B cell (primary cell): ENCODE data around the gene PAX3. TPM values are rescaled to one million over a fixed set of nuclear protein-coding genes. Genes with fewer than 3 reads are reported as not detected.

Source experiments
- ATAC-seq: fragments of 200-7000 bp; cut with Tn5 transposase; one replicate; pipeline ENCODE4 v1.10.0; 2021; ENCODE audit warnings: low read depth, mild to moderate bottlenecking, moderate number of reproducible peaks, moderate library complexity
- CTCF ChIA-PET: fragments of 350-600 bp; sonication (Branson Sonifier 250); formaldehyde crosslinking; loops from one replicate; lab custom pipeline; 2021; ENCODE audit warnings: antibody characterized with exemption, inconsistent platforms; lab: Charles Lee
- POLR2A ChIA-PET: fragments of 350-600 bp; sonication (Branson Sonifier 250); formaldehyde crosslinking; loops from one replicate; lab custom pipeline; 2021; ENCODE audit warnings: antibody characterized with exemption; lab: Charles Lee
- DNase-seq: peaks from one replicate; pipeline ENCODE4 v3.0.0; 2013
- H2AFZ ChIP-seq: 2 replicates; pipeline ENCODE4 v1.6.1; 2012; ENCODE audit warnings: mild to moderate bottlenecking, low read depth, low read length; ENCODE audit not compliant: insufficient read depth, poor library complexity, severe bottlenecking
- H3K27ac ChIP-seq, 2 donors: 1 replicate in 1 of 2; 2 replicates in 1 of 2; pipeline ENCODE4 v1.5.1; 2012 to 2013; ENCODE audit warnings: low read length in 2 of 2, mild to moderate bottlenecking in 2 of 2, moderate library complexity in 1 of 2
- H3K27me3 ChIP-seq, 4 experiments: fragments of 200-600 bp in 1 of 4; sonication (generic) in 1 of 4; replicated peaks in 1 of 4; 1 replicate in 2 of 4; 2 replicates in 2 of 4; pipeline versions ENCODE4 v1.6.1 to v1.7.0; 2013 to 2016; ENCODE audit warnings: low read length in 3 of 4, mild to moderate bottlenecking in 2 of 4, mixed read lengths in 1 of 4, moderate library complexity in 1 of 4; ENCODE audit not compliant: insufficient read depth in 4 of 4, control insufficient read depth in 3 of 4; ENCODE audit errors: control extremely low read depth in 1 of 4
- H3K36me3 ChIP-seq, 2 experiments: replicated peaks in 1 of 2; 1 replicate in 1 of 2; 2 replicates in 1 of 2; pipeline versions ENCODE4 v1.6.1 to v1.7.1; 2013; ENCODE audit warnings: low read length in 1 of 2; ENCODE audit not compliant: insufficient read depth in 2 of 2, control insufficient read depth in 1 of 2; ENCODE audit errors: control extremely low read depth in 1 of 2, extremely low read depth in 1 of 2
- H3K4me1 ChIP-seq, 2 donors: fragments of 200-600 bp in 1 of 2; sonication (generic) in 1 of 2; 1 replicate in 1 of 2; 2 replicates in 1 of 2; pipeline versions ENCODE4 v1.5.1 to v1.6.1; 2013 to 2017; ENCODE audit warnings: low read length in 2 of 2; ENCODE audit not compliant: control insufficient read depth in 2 of 2, insufficient read depth in 2 of 2
- H3K4me2 ChIP-seq: replicated peaks from 2 replicates; pipeline ENCODE3; 2012; ENCODE audit warnings: mild to moderate bottlenecking, low read depth, low read length; ENCODE audit not compliant: poor library complexity, severe bottlenecking
- H3K4me3 ChIP-seq, 5 experiments: fragments of 200-600 bp in 1 of 5; sonication (generic) in 1 of 5; 1 replicate in 3 of 5; 2 replicates in 2 of 5; pipeline versions ENCODE4 v1.5.1 to v1.7.0; 2011 to 2016; ENCODE audit warnings: low read length in 4 of 5, mild to moderate bottlenecking in 4 of 5, low read depth in 2 of 5, control low read depth in 1 of 5, moderate library complexity in 1 of 5; ENCODE audit not compliant: insufficient read depth in 1 of 5; ENCODE audit errors: control extremely low read depth in 1 of 5, extremely low read depth in 1 of 5
- H3K79me2 ChIP-seq: fragments of 200-600 bp; sonication (generic); one replicate; pipeline ENCODE4 v1.6.0; 2016; ENCODE audit warnings: low read length; ENCODE audit not compliant: control insufficient read depth, insufficient read depth
- H3K9ac ChIP-seq: fragments of 200-600 bp; sonication (generic); 2 replicates; pipeline ENCODE4 v1.6.1; 2017; ENCODE audit warnings: mild to moderate bottlenecking, low read length, moderate library complexity
- H3K9me3 ChIP-seq, 3 donors: one replicate each; pipeline versions ENCODE4 v1.6.1 to v1.7.1; 2013; ENCODE audit warnings: low read length in 2 of 3; ENCODE audit not compliant: control insufficient read depth in 2 of 3, insufficient read depth in 1 of 3; ENCODE audit errors: control extremely low read depth in 1 of 3
- H4K20me1 ChIP-seq: 2 replicates; pipeline ENCODE4 v1.6.0; 2012; ENCODE audit warnings: mild to moderate bottlenecking, low read length; ENCODE audit not compliant: insufficient read depth, control insufficient read depth, poor library complexity, severe bottlenecking
- H3K27ac Mint-ChIP-seq: one replicate; pipeline ENCODE4 v1.8.0; 2021; ENCODE audit warnings: mixed read lengths
- H3K27me3 Mint-ChIP-seq: one replicate; pipeline ENCODE4 v1.8.0; 2021; ENCODE audit warnings: mixed read lengths
- H3K4me1 Mint-ChIP-seq: one replicate; pipeline ENCODE4 v1.8.0; 2021; ENCODE audit warnings: mixed read lengths
- H3K4me3 Mint-ChIP-seq: one replicate; pipeline ENCODE4 v1.8.0; 2021; ENCODE audit warnings: mixed read lengths
- H3K9me3 Mint-ChIP-seq: one replicate; pipeline ENCODE4 v1.8.0; 2022; ENCODE audit warnings: mixed read lengths; ENCODE audit not compliant: insufficient read depth
- CTCF ChIP-seq: fragments of 200-600 bp; IDR thresholded peaks from one replicate; pipeline ENCODE4 v1.8.0; 2022; ENCODE audit warnings: antibody characterized with exemption, mild to moderate bottlenecking
- EZH2 ChIP-seq: IDR thresholded peaks from 2 replicates; pipeline ENCODE4 v1.6.1; 2012; ENCODE audit warnings: borderline replicate concordance, low read depth, mild to moderate bottlenecking, moderate library complexity, low read length; ENCODE audit not compliant: insufficient read depth, poor library complexity, severe bottlenecking
- WGBS: methylation state at CpG from one replicate; pipeline ENCODE4 v1.1.5; 2013; ENCODE audit warnings: missing lambda C conversion rate; ENCODE audit not compliant: insufficient coverage; 5-methylcytosine and 5-hydroxymethylcytosine counted together
- intact Hi-C: fragments of 100-400 bp; cut with micrococcal nuclease; formaldehyde crosslinking; loops from one replicate; pipeline ENCODE4 v1.10.0; 2022
- polyA plus RNA-seq: library from polyadenylated mRNA; depleted of rRNA; stranded (reverse); fragments of >200 nt; gene quantifications from 2 replicates; pipeline ENCODE4 v1.2.3, GENCODE V29; 2012
- total RNA-seq, 2 donors: library from RNA; stranded (reverse); fragments of 120-200 nt in 1 of 2; gene quantifications; 1 replicate in 1 of 2; 2 replicates in 1 of 2; pipeline versions ENCODE4 v1.2.3 to v1.2.4, GENCODE V29; 2013 to 2022

Gene PAX3
- total and polyA plus RNA-seq, 2 donors (not counting 1 experiment from before 2014, with no cell fraction given), result not detected

GRCh38 chr2:222310747-222311318 is 12.0 kb upstream of the PAX3 start:
- H3K27me3 ChIP-seq, result peaks cover 0 to 75% (median 63%) of the 10 kb centered on the region in 4 experiments
- H3K36me3 ChIP-seq, result no peaks in the 10 kb centered on the region
- intact Hi-C loops, result no loop called here
- H3K4me1 ChIP-seq, result peaks cover 14 to 17% of the 10 kb centered on the region in 2 donors
- Mint-ChIP-seq H3K27me3 (peaks cover 79% of the 10 kb centered on the region), H3K4me3 (no peak overlapping the region), H3K4me1 (peaks cover 17% of the 10 kb centered on the region), H3K9me3 (peaks cover 2% of the 10 kb centered on the region), H3K27ac (no peak overlapping the region)
- no peak overlapping the region for H2AFZ ChIP-seq
- H3K9me3 ChIP-seq, result peaks cover 2 to 38% (median 9%) of the 10 kb centered on the region in 3 donors
- H3K9ac ChIP-seq, result no peak overlapping the region
- WGBS, result 14% methylated on average over 9 of the region's 11 CpGs
- ATAC-seq (no peak), DNase-seq (peak; percentile 7)
- H3K79me2 ChIP-seq, result no peaks in the 10 kb centered on the region
- ChIA-PET POLR2A (no interaction called here), CTCF (interaction anchor here (1.1 kb wide), 1 partner anchor 173 kb away, joined by 4 read pairs; no protein-coding TSS in a partner anchor)
- H3K4me3 ChIP-seq, result no peak overlapping the region
- H3K4me2 ChIP-seq, result no peak overlapping the region
- no peak for TF ChIP-seq EZH2
- no peak for TF ChIP-seq CTCF
- no peaks in the 10 kb centered on the region for H4K20me1 ChIP-seq
- no peak overlapping the region for H3K27ac ChIP-seq

- Mint-ChIP-seq H3K9me3 (peaks cover 2% of the 10 kb centered on the region), H3K27me3 (peaks cover 78% of the 10 kb centered on the region), H3K4me3 (no peak overlapping the region), H3K4me1 (peaks cover 28% of the 10 kb centered on the region), H3K27ac (no peak overlapping the region)
- ATAC-seq (no peak), DNase-seq (no peak)
- no peaks in the 10 kb centered on the region for H4K20me1 ChIP-seq
- no peak overlapping the region for H3K9ac ChIP-seq
- intact Hi-C loops, result no loop called here
- no peak overlapping the region for H3K4me3 ChIP-seq
- ChIA-PET POLR2A (no interaction called here), CTCF (interaction anchor here (1.1 kb wide), 1 partner anchor 174 kb away, joined by 4 read pairs; no protein-coding TSS in a partner anchor)
- 20% methylated on average over 1 of the region's 2 CpGs for WGBS
- H3K4me1 ChIP-seq, result peaks cover 25 to 28% of the 10 kb centered on the region in 2 donors
- no peak overlapping the region for H3K4me2 ChIP-seq
- no peak overlapping the region for H2AFZ ChIP-seq
- no peaks in the 10 kb centered on the region for H3K36me3 ChIP-seq
- no peak for TF ChIP-seq EZH2
- no peak for TF ChIP-seq CTCF
- no peaks in the 10 kb centered on the region for H3K79me2 ChIP-seq
- H3K9me3 ChIP-seq, result peaks cover 2 to 47% (median 9%) of the 10 kb centered on the region in 3 donors
- H3K27ac ChIP-seq, result no peak overlapping the region
- peaks cover 0 to 86% (median 66%) of the 10 kb centered on the region in 4 experiments for H3K27me3 ChIP-seq
Measured at GRCh38 chr2:222309766-222310165, 11.0 kb upstream of the PAX3 start.
